Panc1 (cell line): Measurements from ENCODE around the gene UBIAD1.
A peak's percentile ranks its signal among the peaks of the same experiment; 100 is the strongest.

Experiments used
- CTCF ChIP-seq: fragments of 450-650 bp; IDR thresholded peaks from 2 replicates; pipeline ENCODE4 v1.5.1; 2017; ENCODE audit warnings: mild to moderate bottlenecking
- POLR2AphosphoS5 ChIP-seq: IDR thresholded peaks from 2 replicates; pipeline ENCODE4 v1.6.1; 2012; ENCODE audit warnings: mild to moderate bottlenecking, low read depth, low read length, moderate library complexity
- REST ChIP-seq, 2 experiments: IDR thresholded peaks; 2 replicates each; pipeline ENCODE4 v1.6.1; 2011 to 2012; ENCODE audit warnings: low read depth in 2 of 2, control low read depth in 1 of 2, low read length in 1 of 2, mild to moderate bottlenecking in 1 of 2, moderate library complexity in 1 of 2; ENCODE audit not compliant: insufficient read depth in 1 of 2
- SIN3A ChIP-seq: IDR thresholded peaks from 2 replicates; pipeline ENCODE4 v1.6.1; 2012; ENCODE audit warnings: low read depth, mild to moderate bottlenecking, low read length, moderate library complexity, borderline replicate concordance; ENCODE audit not compliant: insufficient read depth
- TCF7L2 ChIP-seq: IDR thresholded peaks from 2 replicates; pipeline ENCODE4 v1.6.1; 2011; ENCODE audit warnings: mild to moderate bottlenecking, low read depth, low read length, inconsistent platforms

- no peak for TF ChIP-seq CTCF
- peak; percentile 91 for TF ChIP-seq POLR2AphosphoS5
- TF ChIP-seq REST (IDR thresholded peaks at IDR 0.05; ENCODE audit: insufficient read depth in 1 of 2, low read depth in 2 of 2, low read length in 1 of 2): no peak
- TF ChIP-seq TCF7L2: no peak
- TF ChIP-seq SIN3A: peak; percentile 88
These were observed at the start of gene UBIAD1 for GRCh38 chr1:11272832-11273594.
